HG02840 (cell line): ENCODE measurements around the gene ZNF565.
"Not testable (repeated sequence)": the region's sequence is repeated elsewhere in the genome, so short reads cannot be mapped to it uniquely, and the experiment has no call there.

ENCODE experiments used
- ATAC-seq: cut with Tn5 transposase; IDR thresholded peaks from one replicate; pipeline ENCODE4 v1.9.1; 2021; ENCODE audit warnings: mild to moderate bottlenecking, moderate library complexity, moderate number of reproducible peaks; ENCODE audit not compliant: unreplicated experiment, low FRiP score

The ZNF565 gene

GRCh38 chr19:36214386-36215275 is at the start of gene ZNF565, which contains the start of gene ZNF146:
Gene ZNF565 (minus strand): TSS chr19:36214665. CDS start chr19:36201985, 12,680 bp downstream.
Gene ZNF146 (plus strand): TSS chr19:36215106. CDS start chr19:36236441, 21,335 bp downstream.
- ATAC-seq: peak; percentile 92

GRCh38 chr19:36259211-36259610 is 44.7 kb upstream of the ZNF565 start:
- ATAC-seq: no peak

- ATAC-seq: no peak
These were observed 43.8 kb upstream of the ZNF565 start for GRCh38 chr19:36258028-36258875.

- no peak for ATAC-seq
These were observed 43.0 kb upstream of the ZNF565 start for GRCh38 chr19:36257520-36257876.

- ATAC-seq: no peak
These were observed 42.5 kb upstream of the ZNF565 start for GRCh38 chr19:36256853-36257519.

- no peak for ATAC-seq
These were observed 41.6 kb upstream of the ZNF565 start for GRCh38 chr19:36256064-36256463.

GRCh38 chr19:36255316-36255715 is 40.9 kb upstream of the ZNF565 start:
- ATAC-seq: no peak

- ATAC-seq: no peak
These were observed 40.4 kb upstream of the ZNF565 start for GRCh38 chr19:36254848-36255247.

GRCh38 chr19:36252047-36252446 is 37.6 kb upstream of the ZNF565 start:
- ATAC-seq: no peak

- no peak for ATAC-seq
These were observed 31.6 kb upstream of the ZNF565 start for GRCh38 chr19:36246006-36246481.

- ATAC-seq: no peak
These were observed 30.9 kb upstream of the ZNF565 start for GRCh38 chr19:36245210-36246005.

- no peak for ATAC-seq
These were observed 29.6 kb upstream of the ZNF565 start for GRCh38 chr19:36244066-36244465.

- no peak for ATAC-seq
These were observed 22.5 kb upstream of the ZNF565 start for GRCh38 chr19:36236946-36237310.

GRCh38 chr19:36236304-36236945 is 22.0 kb upstream of the ZNF565 start:
- no peak for ATAC-seq

- ATAC-seq: not testable (repeated sequence)
These were observed 19.2 kb upstream of the ZNF565 start for GRCh38 chr19:36233626-36234025.

GRCh38 chr19:36225219-36225892 is 10.9 kb upstream of the ZNF565 start:
- no peak for ATAC-seq

- no peak for ATAC-seq
These were observed 8.0 kb upstream of the ZNF565 start for GRCh38 chr19:36222503-36222902.

- ATAC-seq: no peak
These were observed 7.0 kb upstream of the ZNF565 start for GRCh38 chr19:36221474-36221873.
